NK-92 (cell line): ENCODE measurements around the gene ALCAM.

Source experiments
- DNase-seq: peaks from one replicate; lab custom pipeline; 2025; ENCODE audit not compliant: unreplicated experiment; lab: John Stamatoyannopoulos, UW

The ALCAM gene

GRCh38 chr3:105523501-105523900 lies 156.8 kb downstream of the ALCAM start:
- DNase-seq, result no peak

- DNase-seq, result no peak
These were observed 158.8 kb downstream of the ALCAM start for GRCh38 chr3:105525531-105525930.

- DNase-seq, result no peak
These were observed 159.8 kb downstream of the ALCAM start for GRCh38 chr3:105526360-105527111.

- DNase-seq, result no peak
These were observed 160.8 kb downstream of the ALCAM start for GRCh38 chr3:105527535-105527934.

- DNase-seq, result no peak
These were observed 161.2 kb downstream of the ALCAM start for GRCh38 chr3:105527949-105528348.

- DNase-seq, result no peak
These were observed 162.2 kb downstream of the ALCAM start for GRCh38 chr3:105528955-105529354.

- no peak for DNase-seq
These were observed 162.7 kb downstream of the ALCAM start for GRCh38 chr3:105529456-105529855.

- no peak for DNase-seq
These were observed 165.5 kb downstream of the ALCAM start for GRCh38 chr3:105532251-105532650.

- no peak for DNase-seq
These were observed 167.3 kb downstream of the ALCAM start for GRCh38 chr3:105533960-105534359.

GRCh38 chr3:105534491-105534890 lies 167.8 kb downstream of the ALCAM start:
- DNase-seq, result no peak

GRCh38 chr3:105537371-105538080 lies 170.8 kb downstream of the ALCAM start:
- no peak for DNase-seq

GRCh38 chr3:105538483-105538882 lies 171.8 kb downstream of the ALCAM start:
- no peak for DNase-seq

- no peak for DNase-seq
These were observed 173.2 kb downstream of the ALCAM start for GRCh38 chr3:105539897-105540296.

GRCh38 chr3:105542282-105543019 lies 175.7 kb downstream of the ALCAM start:
- DNase-seq, result no peak

GRCh38 chr3:105545051-105545450 lies 178.3 kb downstream of the ALCAM start:
- no peak for DNase-seq

- no peak for DNase-seq
These were observed 187.1 kb downstream of the ALCAM start for GRCh38 chr3:105553851-105554250.

- DNase-seq, result no peak
These were observed 188.5 kb downstream of the ALCAM start for GRCh38 chr3:105555206-105555605.

- DNase-seq, result no peak
These were observed 193.1 kb downstream of the ALCAM start for GRCh38 chr3:105559856-105560255.

GRCh38 chr3:105561876-105562275 lies 195.2 kb downstream of the ALCAM start:
- no peak for DNase-seq

GRCh38 chr3:105564546-105565288 lies 198.0 kb downstream of the ALCAM start:
- DNase-seq, result no peak

- no peak for DNase-seq
These were observed 204.3 kb downstream of the ALCAM start for GRCh38 chr3:105571005-105571404.
